Nephron (organoid): ENCODE results near the gene IRF4.

Experiments used
- H3K27ac Mint-ChIP-seq, 3 experiments: 2 replicates each; pipeline ENCODE4 v1.8.0; 2020; ENCODE audit warnings: mixed read lengths in 3 of 3, mild to moderate bottlenecking in 2 of 3, moderate library complexity in 1 of 3
- H3K27me3 Mint-ChIP-seq: 2 replicates; pipeline ENCODE4 v1.8.0; 2021; ENCODE audit warnings: low read depth, mild to moderate bottlenecking, moderate library complexity, mixed read lengths
- H3K36me3 Mint-ChIP-seq: 2 replicates; pipeline ENCODE4 v1.8.0; 2020; ENCODE audit warnings: low read depth, mixed read lengths
- H3K4me1 Mint-ChIP-seq: 2 replicates; pipeline ENCODE4 v1.8.0; 2020; ENCODE audit warnings: mixed read lengths
- H3K4me3 Mint-ChIP-seq, 3 experiments: 2 replicates each; pipeline ENCODE4 v1.8.0; 2020; ENCODE audit warnings: mild to moderate bottlenecking in 3 of 3, mixed read lengths in 3 of 3, moderate library complexity in 2 of 3
- H3K9me3 Mint-ChIP-seq: 2 replicates; pipeline ENCODE4 v1.8.0; 2020; ENCODE audit warnings: mixed read lengths
- TF ChIP-seq, protein P1 (sequence below), 3 experiments: fragments of 200-600 bp; sonication (generic); IDR thresholded peaks; one replicate each; pipeline ENCODE4 v1.5.0; 2021; ENCODE audit warnings: antibody characterized with exemption in 3 of 3; ENCODE audit not compliant: unreplicated experiment in 3 of 3

The IRF4 gene

DNA sequence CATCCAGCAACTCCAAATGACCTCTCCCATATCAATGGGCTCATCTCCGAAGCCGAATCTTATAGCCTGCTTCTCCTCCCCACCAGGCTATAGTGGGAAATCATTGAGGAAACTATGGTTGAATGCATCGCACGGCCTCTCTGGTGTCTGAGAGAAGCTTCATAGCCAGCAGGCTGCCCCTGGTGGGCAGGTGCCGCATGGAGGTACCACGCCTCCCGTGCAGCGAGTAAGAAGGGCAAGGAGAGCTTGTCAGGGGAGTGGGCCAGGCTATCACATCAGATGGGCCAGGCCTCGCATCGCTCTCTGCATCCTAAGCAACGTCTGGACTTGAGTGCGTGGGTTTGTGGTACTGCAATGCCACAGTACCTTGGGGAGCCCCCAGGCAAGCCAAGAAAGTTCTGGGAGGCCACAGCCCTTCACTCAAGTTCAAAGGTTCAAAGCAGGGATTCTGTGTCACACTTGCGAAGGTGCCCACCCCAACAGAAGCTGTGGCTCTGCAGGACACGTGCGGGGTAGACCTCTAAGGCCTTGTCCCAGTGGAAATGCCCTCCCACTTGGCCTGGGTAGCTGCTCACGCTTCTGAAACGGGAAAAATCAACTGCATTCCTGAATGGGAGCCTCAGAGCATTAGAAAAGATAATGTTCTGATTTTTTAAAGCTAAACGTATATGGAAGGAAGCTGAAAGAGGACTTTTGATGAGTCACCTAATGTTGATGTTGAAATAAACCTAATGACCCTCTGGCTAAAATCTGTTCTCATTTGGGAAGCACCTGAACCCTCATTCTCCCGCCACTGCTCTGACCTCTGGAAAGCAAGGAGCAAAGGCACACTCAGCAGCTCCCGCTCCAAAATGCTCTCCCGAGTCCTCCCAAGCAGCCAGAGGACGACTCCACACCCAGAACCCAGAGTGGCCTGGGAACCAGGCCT is 8.4 kb upstream of the IRF4 start:
- H3K9me3 Mint-ChIP-seq, result peaks cover 12% of the 10 kb centered on the region
- H3K4me1 Mint-ChIP-seq, result no peaks in the 10 kb centered on the region
- no peak overlapping the region for H3K4me3 Mint-ChIP-seq
- TF ChIP-seq, protein P1, sequence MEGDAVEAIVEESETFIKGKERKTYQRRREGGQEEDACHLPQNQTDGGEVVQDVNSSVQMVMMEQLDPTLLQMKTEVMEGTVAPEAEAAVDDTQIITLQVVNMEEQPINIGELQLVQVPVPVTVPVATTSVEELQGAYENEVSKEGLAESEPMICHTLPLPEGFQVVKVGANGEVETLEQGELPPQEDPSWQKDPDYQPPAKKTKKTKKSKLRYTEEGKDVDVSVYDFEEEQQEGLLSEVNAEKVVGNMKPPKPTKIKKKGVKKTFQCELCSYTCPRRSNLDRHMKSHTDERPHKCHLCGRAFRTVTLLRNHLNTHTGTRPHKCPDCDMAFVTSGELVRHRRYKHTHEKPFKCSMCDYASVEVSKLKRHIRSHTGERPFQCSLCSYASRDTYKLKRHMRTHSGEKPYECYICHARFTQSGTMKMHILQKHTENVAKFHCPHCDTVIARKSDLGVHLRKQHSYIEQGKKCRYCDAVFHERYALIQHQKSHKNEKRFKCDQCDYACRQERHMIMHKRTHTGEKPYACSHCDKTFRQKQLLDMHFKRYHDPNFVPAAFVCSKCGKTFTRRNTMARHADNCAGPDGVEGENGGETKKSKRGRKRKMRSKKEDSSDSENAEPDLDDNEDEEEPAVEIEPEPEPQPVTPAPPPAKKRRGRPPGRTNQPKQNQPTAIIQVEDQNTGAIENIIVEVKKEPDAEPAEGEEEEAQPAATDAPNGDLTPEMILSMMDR (IDR thresholded peaks at IDR 0.05; ENCODE audit: unreplicated experiment in 3 of 3), result no peak
- no peak overlapping the region for H3K27ac Mint-ChIP-seq
- H3K36me3 Mint-ChIP-seq, result no peaks in the 10 kb centered on the region
- H3K27me3 Mint-ChIP-seq, result peaks cover 68% of the 10 kb centered on the region

DNA sequence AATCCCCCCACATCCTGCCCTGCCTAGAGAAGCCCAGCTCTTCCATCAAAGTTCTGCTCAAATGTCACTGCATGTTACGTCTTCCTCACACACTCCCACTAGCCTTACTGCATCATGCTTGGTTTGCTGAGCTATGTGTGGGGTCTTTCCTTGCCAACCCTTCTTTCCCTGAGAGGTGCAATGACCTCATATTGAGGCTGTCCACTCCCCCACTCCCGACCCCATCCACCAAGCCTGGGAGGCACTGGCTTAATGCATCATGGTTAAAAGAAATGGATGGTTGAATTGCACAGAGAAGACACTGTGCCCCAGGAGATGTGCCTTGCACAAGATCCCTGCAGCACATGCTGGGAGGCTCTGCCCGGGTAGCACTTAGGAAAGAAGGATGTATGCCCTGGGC is 7.7 kb upstream of the IRF4 start:
- Mint-ChIP-seq H3K27ac (no peak overlapping the region), H3K36me3 (no peaks in the 10 kb centered on the region), H3K4me3 (no peak overlapping the region), H3K27me3 (peaks cover 72% of the 10 kb centered on the region), H3K4me1 (no peaks in the 10 kb centered on the region), H3K9me3 (peaks cover 10% of the 10 kb centered on the region)
- TF ChIP-seq, protein P1 (IDR thresholded peaks at IDR 0.05; ENCODE audit: unreplicated experiment in 3 of 3), result no peak

DNA sequence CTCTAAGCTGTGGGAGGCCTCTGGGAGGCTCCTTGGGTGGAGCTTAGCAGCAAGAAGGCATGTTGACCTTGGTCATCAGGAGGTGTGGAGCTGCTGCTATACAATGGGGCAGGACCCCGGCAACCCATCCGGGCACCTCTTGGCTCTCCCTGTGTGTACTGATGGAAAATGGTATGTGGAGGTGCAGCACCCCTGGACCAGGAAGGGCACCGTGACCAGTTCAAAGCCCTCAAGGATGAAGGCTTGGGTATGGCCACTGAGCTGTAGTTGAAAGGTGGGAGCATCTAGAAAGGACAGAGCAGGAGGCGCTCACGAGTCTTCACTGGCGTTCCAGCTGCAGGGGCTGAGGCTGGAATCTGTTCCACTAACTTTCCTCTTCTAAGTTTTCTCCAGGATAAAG is 6.7 kb upstream of the IRF4 start:
- Mint-ChIP-seq H3K9me3 (peaks cover 10% of the 10 kb centered on the region), H3K36me3 (no peaks in the 10 kb centered on the region), H3K4me3 (no peak overlapping the region), H3K4me1 (no peaks in the 10 kb centered on the region), H3K27me3 (peaks cover 82% of the 10 kb centered on the region), H3K27ac (no peak overlapping the region)
- TF ChIP-seq, protein P1 (IDR thresholded peaks at IDR 0.05; ENCODE audit: unreplicated experiment in 3 of 3), result no peak

DNA sequence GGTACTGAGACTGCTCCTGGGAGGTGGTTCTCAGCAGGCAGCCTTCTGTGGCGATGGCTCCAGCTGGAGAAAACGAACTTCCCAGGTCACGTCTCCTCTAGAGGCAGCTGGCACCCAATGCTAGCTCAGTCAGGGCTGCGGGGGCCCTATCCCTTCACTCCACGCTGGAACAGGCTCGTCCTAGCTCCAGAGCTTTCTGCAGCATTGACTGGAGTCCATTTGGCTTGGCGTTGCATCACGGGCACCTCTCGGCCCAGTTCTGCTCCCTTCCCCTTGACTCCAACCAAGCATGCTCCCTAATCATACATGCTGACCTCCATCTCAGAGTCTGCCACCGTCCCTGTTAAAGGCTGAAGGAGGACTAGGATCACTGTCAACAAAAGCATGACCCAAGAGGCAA is 5.9 kb upstream of the IRF4 start:
- TF ChIP-seq, protein P1 (IDR thresholded peaks at IDR 0.05; ENCODE audit: unreplicated experiment in 3 of 3), result no peak
- Mint-ChIP-seq H3K36me3 (no peaks in the 10 kb centered on the region), H3K27me3 (peaks cover 82% of the 10 kb centered on the region), H3K4me1 (no peaks in the 10 kb centered on the region), H3K27ac (no peak overlapping the region), H3K4me3 (no peak overlapping the region), H3K9me3 (peaks cover 6% of the 10 kb centered on the region)

DNA sequence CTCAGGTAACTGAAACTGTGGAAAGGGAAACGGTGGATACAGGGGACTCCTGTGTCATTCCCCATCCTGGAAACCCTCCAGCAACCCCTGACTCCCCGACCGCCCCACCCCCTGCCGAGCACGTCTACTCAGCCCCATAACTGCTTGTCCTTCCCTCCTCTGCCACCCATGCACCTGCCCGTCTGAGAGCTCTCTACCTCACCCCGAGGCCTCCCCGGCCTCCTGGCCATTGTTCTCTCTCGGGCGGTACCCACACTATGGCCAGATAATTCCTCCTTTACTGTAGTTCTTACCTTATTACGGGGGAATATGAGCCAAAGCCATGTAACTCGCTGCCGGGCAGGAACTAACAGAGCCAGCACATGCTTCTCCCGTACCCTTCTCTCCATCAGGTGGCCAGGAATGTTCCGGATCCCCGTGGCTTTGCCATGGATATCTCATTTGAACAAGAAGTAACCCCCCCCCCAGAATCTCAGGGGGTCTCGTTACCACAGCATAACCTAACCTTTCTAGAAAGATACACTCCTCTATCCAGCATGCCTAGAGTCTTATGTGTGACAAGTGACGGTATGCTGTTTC is 4.8 kb upstream of the IRF4 start:
- H3K27me3 Mint-ChIP-seq, result peaks cover 93% of the 10 kb centered on the region
- peaks cover 3% of the 10 kb centered on the region for H3K9me3 Mint-ChIP-seq
- no peak overlapping the region for H3K27ac Mint-ChIP-seq
- H3K4me1 Mint-ChIP-seq, result peaks cover 6% of the 10 kb centered on the region
- H3K36me3 Mint-ChIP-seq, result no peaks in the 10 kb centered on the region
- TF ChIP-seq, protein P1 (IDR thresholded peaks at IDR 0.05; ENCODE audit: unreplicated experiment in 3 of 3), result no peak
- H3K4me3 Mint-ChIP-seq, result no peak overlapping the region
